OCI-LY1 (cell line): ENCODE data around the gene KRT27.

ENCODE experiments used
- CTCF ChIP-seq: fragments of 200-600 bp; sonication (generic), shearing (Covaris generic); IDR thresholded peaks from 2 replicates; pipeline ENCODE4 v1.5.1; 2017; ENCODE audit warnings: mild to moderate bottlenecking, antibody characterized with exemption, low read length, moderate library complexity, mixed read lengths
- EZH2 ChIP-seq: fragments of 200-600 bp; sonication (generic), shearing (Covaris generic); IDR thresholded peaks from 2 replicates; pipeline ENCODE4 v1.8.0; 2017; ENCODE audit warnings: borderline replicate concordance, mixed run types, mild to moderate bottlenecking, antibody characterized with exemption, low read length, moderate library complexity, mixed read lengths

- TF ChIP-seq CTCF (no peak), EZH2 (no peak)
These were observed 34.2 kb upstream of the KRT27 start for GRCh38 chr17:40816569-40816968.
